ENCODE data around the gene SOCS3. TPM values are rescaled to one million over a fixed set of nuclear protein-coding genes. Genes with fewer than 3 reads are reported as not detected.

Gene SOCS3
- total RNA-seq, 2 experiments from 2014 or later = 22.2 to 24.4 TPM

- H3K36me3 Mint-ChIP-seq (ENCODE audit: low read depth) = peaks cover 74% of the 10 kb centered on the region
- no peak for DNase-seq
- peak overlapping the region; percentile 19 for H3K27ac Mint-ChIP-seq
- peaks cover 3% of the 10 kb centered on the region for H3K4me1 Mint-ChIP-seq
- ChIA-PET POLR2A (no interaction called here), CTCF (no interaction called here)
- H3K4me3 Mint-ChIP-seq = no peak overlapping the region
- no peaks in the 10 kb centered on the region for H3K9me3 Mint-ChIP-seq
- no peaks in the 10 kb centered on the region for H3K27me3 Mint-ChIP-seq
Measured at GRCh38 chr17:78398390-78398789, 38.5 kb upstream of the SOCS3 start.

DNA sequence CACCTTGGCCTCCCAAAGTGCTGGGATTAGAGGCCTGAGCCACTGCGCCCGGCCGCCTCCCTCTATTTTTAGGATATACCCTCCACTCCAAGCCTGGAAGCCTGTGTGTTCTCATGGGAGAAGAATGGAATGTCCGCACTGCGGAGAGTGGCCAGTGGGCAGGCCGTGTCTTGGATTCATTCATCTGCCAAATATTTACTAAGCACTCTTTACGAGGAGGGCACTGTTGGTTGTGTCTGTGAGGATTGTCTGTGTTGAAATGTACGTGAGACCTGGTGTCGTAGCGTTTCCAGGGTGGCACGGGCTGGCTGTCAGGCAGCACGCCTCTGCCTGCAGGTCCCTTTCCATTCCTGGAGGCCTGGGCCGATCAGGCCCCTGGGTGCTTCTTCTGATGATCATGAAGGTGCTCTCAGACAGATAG, 37.8 kb upstream of the SOCS3 start:
- H3K9me3 Mint-ChIP-seq = no peaks in the 10 kb centered on the region
- H3K27ac Mint-ChIP-seq = no peak overlapping the region
- POLR2A ChIA-PET = no interaction called here
- peaks cover 70% of the 10 kb centered on the region for H3K36me3 Mint-ChIP-seq (ENCODE audit: low read depth)
- CTCF ChIA-PET = no interaction called here
- no peak for DNase-seq
- no peaks in the 10 kb centered on the region for H3K27me3 Mint-ChIP-seq
- no peak overlapping the region for H3K4me3 Mint-ChIP-seq
- peaks cover 5% of the 10 kb centered on the region for H3K4me1 Mint-ChIP-seq

DNA sequence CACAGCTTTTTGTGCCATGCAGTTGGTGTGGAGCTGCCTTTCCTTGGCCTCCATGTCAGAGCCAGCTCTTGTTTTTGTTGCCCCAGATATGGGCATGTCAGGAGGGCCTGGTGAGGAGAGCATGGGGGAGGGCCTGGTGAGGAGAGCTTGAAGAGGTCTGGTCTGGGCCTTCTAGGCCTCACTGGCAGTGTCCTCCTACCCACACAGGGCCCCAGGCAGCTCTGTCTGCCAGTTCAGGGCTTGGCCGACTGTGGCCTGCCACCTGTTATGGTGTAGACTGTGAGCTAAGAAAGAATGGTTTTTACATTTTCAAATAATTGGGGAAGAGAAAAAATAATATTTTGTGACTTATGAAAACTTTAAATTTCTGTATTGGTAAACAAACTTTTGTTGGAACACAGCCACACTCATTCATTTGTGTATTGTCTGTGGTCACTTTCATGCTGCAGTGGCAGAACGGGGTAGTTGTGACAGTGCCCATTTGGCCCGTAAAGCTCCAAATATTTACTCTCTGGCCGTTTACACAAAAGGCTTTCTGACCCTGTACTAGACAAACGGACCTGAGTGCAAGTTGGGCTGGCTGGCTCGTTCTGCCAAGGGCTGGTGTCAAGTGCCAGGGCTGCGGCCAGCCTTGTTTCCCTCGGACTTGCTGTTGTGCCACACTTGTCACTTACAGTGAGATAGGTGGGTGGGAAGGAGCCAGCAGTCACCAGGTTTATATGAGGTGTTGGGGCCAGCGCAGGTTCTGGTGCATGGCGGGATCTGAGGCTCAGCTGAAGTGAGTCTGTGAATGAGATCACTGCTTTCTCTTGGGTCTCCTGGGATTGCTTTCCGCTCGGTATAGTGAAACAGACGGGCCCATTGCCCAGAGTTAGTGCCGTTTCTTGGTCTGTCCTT, 36.8 kb upstream of the SOCS3 start:
- ChIA-PET CTCF (interaction anchor here (1.2 kb wide), 1 partner anchor 15 kb away, joined by 3 read pairs; no protein-coding TSS in a partner anchor), POLR2A (no interaction called here)
- peak overlapping the region; percentile 6 for H3K27ac Mint-ChIP-seq
- H3K9me3 Mint-ChIP-seq = no peaks in the 10 kb centered on the region
- H3K36me3 Mint-ChIP-seq (ENCODE audit: low read depth) = peaks cover 64% of the 10 kb centered on the region
- no peaks in the 10 kb centered on the region for H3K27me3 Mint-ChIP-seq
- H3K4me1 Mint-ChIP-seq = peaks cover 8% of the 10 kb centered on the region
- no peak overlapping the region for H3K4me3 Mint-ChIP-seq
- no peak for DNase-seq

DNA sequence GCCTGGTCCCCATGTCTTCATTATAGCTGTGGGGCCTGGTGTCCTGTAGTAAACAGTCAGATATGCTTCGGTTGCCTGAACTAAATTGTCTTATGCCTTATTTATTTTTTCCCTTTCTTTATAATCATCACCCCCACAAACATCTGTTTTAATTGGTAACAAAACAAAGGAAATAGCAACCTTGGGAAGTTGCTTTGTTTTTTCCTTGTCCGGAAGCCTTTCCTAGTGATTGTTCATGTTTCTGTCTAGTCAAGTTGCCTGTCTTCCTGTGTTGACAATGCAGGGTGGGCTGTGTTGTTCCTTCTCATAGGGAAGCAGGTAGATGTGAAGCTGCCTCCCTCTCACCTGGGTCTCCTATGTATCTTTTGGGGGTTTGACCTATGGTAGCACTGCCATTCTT, 35.3 kb upstream of the SOCS3 start:
- CTCF ChIA-PET = no interaction called here
- Mint-ChIP-seq H3K4me3 (no peak overlapping the region), H3K4me1 (peaks cover 19% of the 10 kb centered on the region), H3K27me3 (no peaks in the 10 kb centered on the region), H3K36me3 (ENCODE audit: low read depth) (peaks cover 58% of the 10 kb centered on the region), H3K9me3 (no peaks in the 10 kb centered on the region), H3K27ac (no peak overlapping the region)
- DNase-seq = no peak
- POLR2A ChIA-PET = interaction anchor here (0.6 kb wide), 1 partner anchor 10 kb away, joined by 3 read pairs; no protein-coding TSS in a partner anchor

DNA sequence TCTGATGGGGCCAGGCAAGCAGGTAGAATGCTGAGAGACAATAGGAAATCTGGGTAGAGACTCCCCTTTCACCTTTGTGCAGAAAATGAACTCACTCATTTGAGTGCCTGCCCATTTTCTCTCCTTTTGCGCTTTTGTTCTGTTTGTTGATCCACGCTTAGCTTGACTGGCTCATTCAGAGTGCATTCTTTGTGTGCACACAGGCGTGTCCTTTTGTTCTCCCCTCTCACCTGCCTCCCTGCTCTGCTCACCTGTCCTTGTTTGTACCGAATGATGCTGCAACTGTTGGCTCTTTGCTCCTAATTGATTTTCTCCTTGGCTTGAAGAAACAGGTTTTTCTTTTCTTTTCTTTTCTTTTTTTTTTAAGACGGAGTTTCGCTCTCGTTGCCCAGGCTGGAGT, 34.3 kb upstream of the SOCS3 start:
- H3K9me3 Mint-ChIP-seq = no peaks in the 10 kb centered on the region
- H3K4me1 Mint-ChIP-seq = peaks cover 27% of the 10 kb centered on the region
- H3K27me3 Mint-ChIP-seq = no peaks in the 10 kb centered on the region
- DNase-seq = no peak
- ChIA-PET POLR2A (no interaction called here), CTCF (no interaction called here)
- H3K36me3 Mint-ChIP-seq (ENCODE audit: low read depth) = peaks cover 49% of the 10 kb centered on the region
- peak overlapping the region; percentile 25 for H3K27ac Mint-ChIP-seq
- H3K4me3 Mint-ChIP-seq = no peak overlapping the region

GRCh38 chr17:78393575-78393974, 33.7 kb upstream of the SOCS3 start:
- ChIA-PET POLR2A (no interaction called here), CTCF (interaction anchor here (1.5 to 1.8 kb wide), 2 partner anchors 10 to 14 kb away, joined by 8 to 9 read pairs; no protein-coding TSS in a partner anchor)
- peaks cover 45% of the 10 kb centered on the region for H3K36me3 Mint-ChIP-seq (ENCODE audit: low read depth)
- H3K4me3 Mint-ChIP-seq = no peak overlapping the region
- no peaks in the 10 kb centered on the region for H3K9me3 Mint-ChIP-seq
- H3K27ac Mint-ChIP-seq = no peak overlapping the region
- H3K27me3 Mint-ChIP-seq = no peaks in the 10 kb centered on the region
- H3K4me1 Mint-ChIP-seq = peaks cover 33% of the 10 kb centered on the region
- DNase-seq = no peak

- DNase-seq = no peak
- peaks cover 41% of the 10 kb centered on the region for H3K36me3 Mint-ChIP-seq (ENCODE audit: low read depth)
- H3K27me3 Mint-ChIP-seq = no peaks in the 10 kb centered on the region
- no peaks in the 10 kb centered on the region for H3K9me3 Mint-ChIP-seq
- H3K4me3 Mint-ChIP-seq = no peak overlapping the region
- peaks cover 43% of the 10 kb centered on the region for H3K4me1 Mint-ChIP-seq
- ChIA-PET POLR2A (no interaction called here), CTCF (interaction anchor here (1.2 to 3.8 kb wide), 7 partner anchors 9 to 41 kb away, joined by 3 to 13 read pairs (median 8); no protein-coding TSS in a partner anchor)
- no peak overlapping the region for H3K27ac Mint-ChIP-seq
Measured at GRCh38 chr17:78392295-78392694, 32.4 kb upstream of the SOCS3 start.

GRCh38 chr17:78391843-78392242, 32.0 kb upstream of the SOCS3 start:
- peaks cover 37% of the 10 kb centered on the region for H3K36me3 Mint-ChIP-seq (ENCODE audit: low read depth)
- no peaks in the 10 kb centered on the region for H3K27me3 Mint-ChIP-seq
- H3K27ac Mint-ChIP-seq = no peak overlapping the region
- no peaks in the 10 kb centered on the region for H3K9me3 Mint-ChIP-seq
- ChIA-PET POLR2A (no interaction called here), CTCF (interaction anchor here (0.5 to 3.8 kb wide), 9 partner anchors 9 to 769 kb away, joined by 3 to 13 read pairs (median 4); no protein-coding TSS in a partner anchor)
- no peak for DNase-seq
- H3K4me3 Mint-ChIP-seq = no peak overlapping the region
- peaks cover 45% of the 10 kb centered on the region for H3K4me1 Mint-ChIP-seq

DNA sequence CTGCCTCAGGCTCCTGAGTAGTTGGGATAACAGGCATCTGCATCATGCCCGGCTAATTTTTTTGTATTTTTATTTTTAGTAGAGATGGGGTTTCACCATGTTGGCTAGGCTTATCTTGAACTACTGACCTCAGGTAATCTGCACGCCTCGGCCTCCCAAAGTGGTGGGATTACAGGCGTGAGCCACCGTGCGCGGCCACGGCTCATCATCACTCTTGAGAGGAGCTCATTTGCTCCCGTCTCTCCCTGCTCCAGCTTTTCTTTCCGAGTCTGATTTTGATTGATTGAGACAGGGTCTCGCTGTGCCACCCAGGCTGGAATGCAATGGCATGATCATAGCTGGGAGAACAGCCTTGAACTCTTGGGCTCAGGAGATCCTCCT, 31.2 kb upstream of the SOCS3 start:
- H3K27ac Mint-ChIP-seq = no peak overlapping the region
- no peaks in the 10 kb centered on the region for H3K9me3 Mint-ChIP-seq
- CTCF ChIA-PET = interaction anchor here (0.5 to 3.8 kb wide), 7 partner anchors 8 to 770 kb away, joined by 3 to 13 read pairs (median 4); no protein-coding TSS in a partner anchor
- H3K4me1 Mint-ChIP-seq = peaks cover 53% of the 10 kb centered on the region
- H3K4me3 Mint-ChIP-seq = no peak overlapping the region
- DNase-seq = no peak
- POLR2A ChIA-PET = no interaction called here
- H3K36me3 Mint-ChIP-seq (ENCODE audit: low read depth) = peaks cover 33% of the 10 kb centered on the region
- H3K27me3 Mint-ChIP-seq = no peaks in the 10 kb centered on the region

DNA sequence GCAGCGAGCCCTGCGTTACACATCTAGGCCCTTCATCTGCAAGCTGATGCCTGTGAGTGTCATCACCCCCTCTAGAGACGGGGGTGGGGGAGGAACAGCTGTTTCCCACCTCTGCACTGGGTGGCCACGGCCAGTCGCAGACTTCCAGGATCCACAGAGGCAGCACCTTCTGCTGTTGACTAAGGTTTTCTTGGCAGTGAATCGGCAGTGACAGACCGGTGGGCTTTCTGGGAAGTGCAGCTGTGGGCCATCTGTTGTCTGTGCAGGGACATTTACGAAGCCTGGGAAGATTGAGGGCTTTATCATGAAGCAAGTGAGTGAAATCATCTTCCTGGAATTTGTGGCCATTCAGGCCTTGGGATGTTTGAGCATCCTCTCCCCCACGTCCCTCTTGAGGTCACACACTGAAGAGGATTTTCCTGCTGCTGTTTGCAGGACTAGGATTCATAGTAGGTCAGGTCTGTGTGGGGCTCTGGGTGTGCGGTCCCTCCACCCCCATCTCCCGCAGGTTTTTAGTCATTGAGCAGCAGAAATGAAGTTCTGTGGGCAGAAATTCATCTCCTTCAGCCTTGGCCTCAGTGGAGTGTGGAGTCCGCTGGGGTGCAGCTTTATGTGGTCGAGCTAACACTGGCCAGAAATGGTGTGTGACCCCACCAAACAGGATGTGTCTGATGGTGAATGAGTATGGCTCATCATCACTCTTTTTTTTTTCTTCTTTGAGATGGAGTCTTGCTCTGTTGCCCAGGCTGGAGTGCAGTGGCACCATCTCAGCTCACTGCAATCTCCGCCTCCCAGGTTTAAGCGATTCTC, 30.6 kb upstream of the SOCS3 start:
- no peaks in the 10 kb centered on the region for H3K27me3 Mint-ChIP-seq
- POLR2A ChIA-PET = no interaction called here
- H3K9me3 Mint-ChIP-seq = no peaks in the 10 kb centered on the region
- H3K27ac Mint-ChIP-seq = peak overlapping the region; percentile 5
- no peak overlapping the region for H3K4me3 Mint-ChIP-seq
- no peak for DNase-seq
- H3K4me1 Mint-ChIP-seq = peaks cover 59% of the 10 kb centered on the region
- H3K36me3 Mint-ChIP-seq (ENCODE audit: low read depth) = peaks cover 34% of the 10 kb centered on the region
- CTCF ChIA-PET = interaction anchor here (0.6 to 3.8 kb wide), 5 partner anchors 8 to 451 kb away, joined by 3 to 13 read pairs (median 5); no protein-coding TSS in a partner anchor

GRCh38 chr17:78387977-78388941, 28.4 kb upstream of the SOCS3 start:
- ChIA-PET CTCF (interaction anchor here (0.6 to 1.5 kb wide), 3 partner anchors 22 to 272 kb away, joined by 3 to 5 read pairs (median 4); no protein-coding TSS in a partner anchor), POLR2A (interaction anchor here (0.6 to 0.7 kb wide), 3 partner anchors 10 to 278 kb away, joined by 3 to 7 read pairs (median 6); partner anchors contain the start of gene PGS1)
- Mint-ChIP-seq H3K9me3 (no peaks in the 10 kb centered on the region), H3K4me3 (peak overlapping the region; percentile 8), H3K36me3 (ENCODE audit: low read depth) (peaks cover 28% of the 10 kb centered on the region), H3K27ac (peak overlapping the region; percentile 92), H3K27me3 (no peaks in the 10 kb centered on the region), H3K4me1 (peaks cover 77% of the 10 kb centered on the region)
- DNase-seq = no peak

All from activated CD4-positive, alpha-beta T cell treated with anti-CD3 and anti-CD28 coated beads, Interleukin-2, amount 10 ng/mL, durations not matched to agents 7 days and 5 days (primary cell).